Left renal pelvis (tissue), 4 donors: ENCODE data around the gene DSCAM. TPM values are rescaled to one million over a fixed set of nuclear protein-coding genes. Genes with fewer than 3 reads are reported as not detected.
A peak's percentile ranks its signal among the peaks of the same experiment; 100 is the strongest.
"Not testable (repeated sequence)": the region's sequence is repeated elsewhere in the genome, so short reads cannot be mapped to it uniquely, and the experiment has no call there.

Experiments used
- DNase-seq, 4 donors: peaks; one replicate each; pipeline ENCODE4 v3.0.0-alpha.2; 2013; ENCODE audit warnings: low read depth in 4 of 4, low spot score in 3 of 4
- polyA plus RNA-seq, 4 donors: library from polyadenylated mRNA; unstranded; fragments of 120-200 nt; gene quantifications; one replicate each; pipeline ENCODE4 v1.2.1, GENCODE V29; 2013; ENCODE audit not compliant: insufficient read length in 4 of 4

Gene DSCAM
- polyA plus RNA-seq, 4 donors, result 0.06 to 0.14 (median 0.09) TPM

DNA sequence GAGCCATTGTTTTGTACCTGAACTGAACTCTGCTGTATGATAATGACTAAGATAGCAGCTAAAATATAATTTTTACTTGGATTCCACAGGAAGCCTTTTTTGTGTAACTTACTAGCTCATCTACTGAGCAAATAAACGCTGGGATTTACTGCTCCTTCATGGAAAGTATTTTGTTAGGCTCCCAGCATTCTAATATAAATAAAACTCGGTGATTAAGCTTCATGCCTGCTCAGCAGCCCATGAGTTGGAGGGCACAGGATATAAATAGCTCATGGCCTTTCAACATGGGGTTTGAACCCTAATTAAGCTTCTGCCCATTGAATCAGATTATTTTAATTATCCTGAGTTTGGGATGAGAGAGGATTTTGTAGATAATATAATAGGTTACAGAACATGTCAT is 799.7 kb downstream of the DSCAM start:
- DNase-seq, result no peak

DNA sequence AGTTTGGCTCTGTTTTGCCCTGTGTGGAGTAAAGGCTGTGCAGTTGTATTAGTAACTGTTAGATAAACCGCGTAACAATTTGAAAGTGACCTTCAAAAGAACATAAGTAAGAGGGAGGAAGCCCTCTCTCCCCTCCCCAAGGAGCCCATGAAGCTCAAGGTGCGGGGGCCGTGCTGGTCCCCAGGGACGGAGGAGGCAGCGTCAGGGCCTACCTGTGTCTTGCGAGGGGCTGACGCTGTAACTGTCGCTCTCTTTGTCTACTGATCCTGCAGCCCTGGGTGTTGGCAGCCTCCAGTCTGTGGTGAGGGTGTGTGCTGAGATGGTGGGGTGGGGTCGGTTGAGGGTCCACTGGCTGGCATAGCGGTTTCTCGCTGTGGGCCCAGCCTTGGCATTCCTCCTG is 803.1 kb downstream of the DSCAM start:
- no peak for DNase-seq

DNA sequence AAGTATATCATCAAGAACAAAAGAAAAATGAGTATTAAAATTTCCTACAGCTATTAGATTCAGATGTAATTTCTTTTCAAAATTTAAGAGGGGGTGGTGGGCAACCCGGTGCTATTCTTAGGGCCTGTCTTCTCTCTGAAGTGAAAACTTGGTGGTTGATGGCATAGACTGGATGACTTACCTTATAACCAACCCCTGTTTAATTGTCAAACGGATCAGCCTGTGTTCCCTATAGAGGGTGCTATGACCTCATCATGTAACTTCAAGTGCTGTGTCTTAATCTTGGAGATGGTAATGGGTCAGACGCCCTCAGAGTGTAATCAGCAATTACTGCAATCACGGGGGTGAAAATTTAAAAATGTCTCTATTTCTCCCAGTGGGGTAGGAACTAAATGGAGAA is 803.5 kb downstream of the DSCAM start:
- no peak for DNase-seq

DNA sequence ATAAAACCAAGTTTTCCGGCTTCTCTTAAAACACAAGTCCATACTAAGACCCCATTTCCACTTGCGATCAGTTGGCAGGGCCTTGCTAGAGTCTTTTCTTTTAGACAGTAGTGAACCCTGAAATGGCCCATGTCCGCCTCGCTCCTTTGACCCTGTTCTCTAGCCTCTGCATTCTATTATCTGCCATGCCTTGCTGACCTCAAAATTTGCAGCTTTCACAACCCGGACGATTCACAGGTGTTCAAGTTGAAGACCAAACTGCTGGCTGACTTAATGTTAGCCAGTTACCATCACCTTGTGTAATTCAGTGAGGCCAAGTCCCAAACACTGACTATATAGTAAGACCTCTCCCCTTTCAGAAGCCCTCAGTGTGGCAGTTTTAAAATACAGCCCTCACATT is 805.5 kb downstream of the DSCAM start:
- no peak for DNase-seq

DNA sequence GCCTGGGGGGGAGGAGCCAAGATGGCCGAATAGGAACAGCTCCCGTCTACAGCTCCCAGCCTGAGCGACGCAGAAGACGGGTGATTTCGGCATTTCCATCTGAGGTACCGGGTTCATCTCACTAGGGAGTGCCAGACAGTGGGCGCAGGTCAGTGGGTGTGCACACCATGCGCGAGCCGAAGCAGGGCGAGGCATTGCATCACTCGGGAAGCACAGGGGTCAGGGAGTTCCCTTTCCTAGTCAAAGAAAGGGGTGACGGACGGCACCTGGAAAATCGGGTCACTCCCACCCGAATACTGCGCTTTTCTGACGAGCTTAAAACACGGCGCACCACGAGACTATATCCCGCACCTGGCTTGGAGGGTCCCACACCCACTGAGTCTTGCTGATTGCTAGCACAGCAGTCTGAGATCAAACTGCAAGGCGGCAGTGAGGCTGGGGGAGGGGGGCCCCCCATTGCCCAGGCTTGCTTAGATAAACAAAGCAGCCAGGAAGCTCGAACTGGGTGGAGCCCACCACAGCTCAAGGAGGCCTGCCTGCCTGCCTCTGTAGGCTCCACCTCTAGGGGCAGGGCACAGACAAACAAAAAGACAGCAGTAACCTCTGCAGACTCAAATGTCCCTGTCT is 813.7 kb downstream of the DSCAM start:
- not testable (repeated sequence) for DNase-seq

DNA sequence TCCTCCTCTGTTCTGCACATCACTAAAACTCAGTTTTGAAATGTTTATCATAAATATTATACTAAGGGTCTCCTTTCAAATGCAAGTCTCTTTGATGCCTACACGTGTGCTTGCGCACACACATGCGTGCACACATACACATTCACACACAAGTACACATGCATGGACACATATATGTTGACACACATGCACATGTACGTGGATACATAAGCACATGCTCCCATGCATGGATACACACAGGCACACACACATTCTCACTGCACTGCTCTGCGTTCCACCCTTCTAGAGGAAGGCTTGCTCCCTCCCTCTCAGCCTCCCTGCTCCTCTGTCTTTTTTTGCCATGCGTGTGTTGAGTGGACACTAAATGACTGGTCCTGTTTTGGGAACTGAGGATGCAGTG is 817.1 kb downstream of the DSCAM start:
- no peak for DNase-seq

DNA sequence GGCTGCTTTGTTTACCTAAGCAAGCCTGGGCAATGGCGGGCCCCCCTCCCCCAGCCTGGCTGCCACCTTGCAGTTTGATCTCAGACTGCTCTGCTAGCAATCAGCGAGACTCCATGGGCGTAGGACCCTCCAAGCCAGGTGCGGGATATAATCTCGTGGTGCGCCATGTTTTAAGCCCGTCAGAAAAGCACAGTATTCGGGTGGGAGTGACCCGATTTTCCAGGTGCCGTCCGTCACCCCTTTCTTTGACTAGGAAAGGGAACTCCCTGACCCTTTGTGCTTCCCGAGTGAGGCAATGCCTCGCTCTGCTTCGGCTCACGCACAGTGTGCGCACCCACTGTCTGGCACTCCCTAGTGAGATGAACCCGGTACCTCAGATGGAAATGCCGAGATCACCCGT is 818.6 kb downstream of the DSCAM start:
- not testable (repeated sequence) for DNase-seq

DNA sequence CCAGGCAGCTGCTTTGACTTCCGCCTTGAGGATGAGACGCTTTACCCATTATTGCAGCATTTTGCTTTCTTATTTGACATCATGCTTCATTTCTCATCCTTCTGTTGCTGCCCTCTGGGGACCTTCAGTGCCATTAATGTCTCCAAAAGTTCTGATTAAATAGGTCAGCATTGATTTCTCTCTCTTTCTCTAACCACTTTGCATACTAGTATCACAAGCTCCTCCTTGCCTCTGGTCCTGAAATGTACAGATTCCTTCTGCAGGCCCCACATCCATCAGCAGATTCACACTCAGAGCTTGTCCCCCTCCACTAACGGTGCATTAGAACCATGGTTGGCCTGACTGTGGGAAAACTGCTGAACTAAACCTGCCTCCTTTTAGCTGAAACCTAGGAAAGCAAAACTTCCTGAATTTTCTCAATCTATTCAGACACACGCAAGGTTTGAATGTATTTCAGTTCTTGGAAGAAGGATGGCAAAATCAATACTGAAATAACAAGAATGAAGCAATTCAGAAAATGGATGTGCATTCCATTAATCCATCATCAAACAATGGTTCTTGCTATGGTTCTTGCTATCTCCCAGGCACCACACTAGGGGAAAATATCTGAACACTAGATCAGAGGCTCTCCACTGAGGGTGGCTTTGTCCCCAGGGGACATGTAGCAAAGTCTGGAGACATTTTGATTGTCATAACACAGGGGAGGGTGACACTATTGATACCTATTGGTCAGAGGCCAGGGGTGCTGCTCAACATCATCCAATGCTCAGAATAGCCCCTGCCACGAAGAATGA is 825.2 kb downstream of the DSCAM start:
- DNase-seq, result no peak

DNA sequence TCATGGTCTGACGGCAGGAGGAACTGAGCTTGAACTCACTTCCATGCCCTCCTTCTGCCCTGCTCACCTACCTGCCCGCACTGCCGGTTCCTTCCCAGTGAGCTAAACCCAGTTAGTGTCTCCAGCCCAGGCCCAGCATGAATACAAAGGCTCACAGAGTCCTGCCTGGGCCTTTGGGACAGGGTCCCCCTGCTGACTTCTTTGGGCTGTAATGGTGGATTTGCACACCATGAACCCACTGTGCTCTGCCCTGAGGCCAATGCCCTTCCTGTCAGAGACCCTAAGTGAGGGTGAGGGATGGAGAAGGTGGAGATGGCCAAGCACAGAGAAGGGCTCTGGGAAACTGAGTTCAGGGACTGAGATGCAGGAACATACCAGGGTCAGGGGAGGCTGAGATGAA is 826.3 kb downstream of the DSCAM start:
- DNase-seq, result no peak

DNA sequence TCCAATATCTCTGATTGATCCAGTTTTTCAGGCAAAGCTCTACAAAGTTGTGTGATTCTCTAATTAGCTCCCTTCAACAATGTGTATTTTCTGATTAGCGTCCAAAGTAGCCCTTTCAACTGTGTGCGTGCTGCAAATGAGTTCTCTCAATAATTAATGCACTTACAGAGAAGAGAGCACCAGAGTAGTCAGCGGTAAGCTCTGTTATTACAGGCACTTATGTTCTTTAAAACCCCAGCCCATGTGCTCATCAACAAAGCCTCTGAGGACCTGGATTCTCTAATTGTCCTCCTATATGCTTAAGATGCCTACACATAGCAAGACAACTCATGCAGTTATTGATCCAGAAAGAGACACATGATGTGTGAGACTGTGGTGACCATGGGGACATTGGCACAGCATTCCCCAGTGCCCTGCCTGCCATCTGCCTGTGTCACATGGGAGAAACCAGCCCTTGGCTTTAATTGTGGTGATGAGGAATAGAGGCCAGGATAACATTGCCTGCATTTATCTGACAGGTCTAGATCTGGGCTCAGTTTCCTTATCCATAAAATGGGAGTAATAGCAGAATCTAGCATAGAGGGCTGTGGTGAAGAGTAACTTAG is 828.0 kb downstream of the DSCAM start:
- DNase-seq, result no peak

DNA sequence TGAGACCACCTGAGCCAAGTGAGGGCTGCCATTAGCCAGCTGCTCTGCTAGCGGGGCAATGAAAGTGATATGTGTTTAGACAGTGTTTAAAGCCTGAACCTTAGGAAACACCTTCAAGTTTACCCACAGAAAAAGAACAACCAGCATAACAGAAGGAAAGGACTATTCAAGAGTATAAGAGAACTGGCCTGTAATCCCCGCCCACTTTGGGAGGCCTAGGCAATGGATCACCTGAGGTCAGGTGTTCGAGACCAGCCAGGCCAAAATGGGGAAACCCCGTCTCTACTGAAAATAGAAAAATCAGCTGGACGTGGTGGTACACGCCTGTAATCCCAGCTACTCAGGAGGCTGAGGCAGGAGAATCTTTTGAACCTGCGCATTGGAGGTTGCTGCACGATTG is 830.3 kb downstream of the DSCAM start:
- no peak for DNase-seq

DNA sequence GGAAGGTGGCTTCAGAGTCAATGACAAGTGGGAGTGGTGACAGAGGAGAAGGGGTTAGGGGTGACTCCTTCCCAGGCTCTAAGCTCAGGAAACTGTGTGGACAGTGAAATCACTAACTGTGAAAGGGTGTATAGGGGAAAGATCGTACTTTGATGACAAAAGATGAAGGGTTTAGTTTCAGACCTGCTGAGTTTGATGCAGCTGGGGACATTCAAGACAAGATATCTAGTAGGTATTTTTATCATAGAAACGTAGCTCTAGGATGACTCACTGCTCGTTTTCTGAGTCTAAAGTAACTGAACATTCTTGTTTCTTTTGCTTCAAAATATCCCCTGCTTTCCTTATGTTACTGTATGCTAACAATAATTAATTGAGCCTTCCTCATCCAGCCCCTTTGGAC is 830.7 kb downstream of the DSCAM start:
- DNase-seq, result no peak

DNA sequence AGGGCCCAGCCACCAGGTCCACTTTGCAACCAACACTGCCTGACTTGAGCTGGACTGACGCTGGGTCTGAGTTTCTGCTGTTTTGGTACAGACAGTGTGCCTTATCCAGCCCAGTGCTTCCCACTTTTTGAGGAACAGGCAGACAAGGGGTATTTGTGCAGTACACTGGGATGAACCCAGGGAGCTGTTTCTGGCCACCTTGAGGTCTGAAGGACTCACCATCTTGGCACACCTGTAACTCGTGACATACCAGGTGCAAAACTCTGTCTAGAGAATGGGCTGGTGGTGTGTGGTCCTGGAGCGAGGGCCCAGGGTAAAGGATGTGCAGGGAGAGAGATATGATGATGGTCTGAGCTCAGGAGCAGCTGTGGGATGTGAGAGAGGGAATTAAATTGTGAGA is 831.1 kb downstream of the DSCAM start:
- no peak for DNase-seq

DNA sequence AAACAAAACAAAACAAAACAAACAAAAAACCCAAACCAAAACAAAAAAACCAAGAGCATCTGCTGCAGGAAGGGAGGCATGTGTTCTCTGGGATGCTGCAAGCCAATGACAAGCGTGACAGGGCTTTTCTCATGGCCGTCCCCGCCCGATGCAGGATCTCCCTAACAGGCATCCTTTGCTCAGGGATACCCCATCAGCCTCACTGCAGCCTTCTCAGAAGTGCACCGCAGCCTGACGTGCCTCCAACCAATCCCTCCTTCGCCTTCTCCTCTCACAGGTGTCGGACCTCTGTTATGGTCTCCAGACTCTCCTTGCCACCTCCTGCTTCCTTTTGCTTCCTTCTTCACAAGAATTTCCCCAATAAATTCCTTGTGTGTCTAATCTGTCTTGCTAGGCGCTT is 832.6 kb downstream of the DSCAM start:
- no peak for DNase-seq

DNA sequence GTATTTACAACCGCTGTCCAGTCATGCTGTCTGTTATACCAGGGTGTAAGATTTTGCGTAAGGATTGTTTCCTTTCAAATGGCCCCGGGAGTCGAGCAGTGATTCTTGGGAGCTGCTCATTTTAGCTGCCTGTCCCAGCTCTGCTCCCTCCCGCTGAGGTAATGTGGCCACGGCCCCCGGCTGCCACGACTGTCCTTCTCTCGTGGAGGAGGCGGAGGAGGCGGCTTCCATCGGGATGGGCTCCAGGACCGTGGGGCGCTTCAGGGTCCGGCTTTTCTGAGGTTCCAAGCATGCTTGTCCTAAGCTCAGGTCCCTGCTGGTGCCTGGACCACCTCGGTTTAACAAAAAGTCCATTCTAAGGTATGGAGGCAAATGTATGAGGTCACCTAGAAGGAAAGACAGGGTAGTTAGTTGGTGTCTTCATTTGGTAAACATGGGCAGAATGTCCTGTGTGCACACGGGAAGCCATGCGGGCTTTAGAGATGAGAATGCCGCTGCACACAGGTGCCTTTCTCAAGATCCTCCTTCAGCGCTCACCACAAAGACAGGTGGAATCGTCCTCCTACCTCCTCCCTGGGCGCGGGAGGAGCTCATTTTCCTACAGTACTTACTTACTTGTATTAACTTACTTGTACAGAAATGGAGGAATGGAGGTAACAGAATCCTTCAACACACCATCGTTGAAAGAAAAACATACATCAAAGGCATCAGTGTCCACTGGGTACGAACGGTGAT is 833.8 kb downstream of the DSCAM start:
- DNase-seq, result no peak

DNA sequence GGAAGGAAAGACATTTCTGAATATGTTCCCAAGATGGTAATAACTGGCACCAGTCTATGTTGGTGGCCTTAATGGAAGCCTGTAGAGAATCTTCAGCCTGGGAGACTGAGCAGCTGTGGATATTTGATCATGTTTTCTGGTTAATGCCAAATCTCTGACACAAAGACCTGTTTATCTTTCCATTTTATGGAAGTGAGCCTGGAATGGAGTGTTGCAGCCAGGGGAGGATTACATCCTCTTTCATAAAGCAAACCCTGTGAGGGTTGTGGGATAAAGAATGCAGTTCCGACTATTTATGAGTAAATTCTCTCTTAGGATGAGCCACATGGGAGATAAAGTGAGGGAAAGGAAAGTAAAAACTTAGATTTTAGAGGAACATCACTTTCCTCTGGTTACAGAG is 835.6 kb downstream of the DSCAM start:
- DNase-seq, result no peak

DNA sequence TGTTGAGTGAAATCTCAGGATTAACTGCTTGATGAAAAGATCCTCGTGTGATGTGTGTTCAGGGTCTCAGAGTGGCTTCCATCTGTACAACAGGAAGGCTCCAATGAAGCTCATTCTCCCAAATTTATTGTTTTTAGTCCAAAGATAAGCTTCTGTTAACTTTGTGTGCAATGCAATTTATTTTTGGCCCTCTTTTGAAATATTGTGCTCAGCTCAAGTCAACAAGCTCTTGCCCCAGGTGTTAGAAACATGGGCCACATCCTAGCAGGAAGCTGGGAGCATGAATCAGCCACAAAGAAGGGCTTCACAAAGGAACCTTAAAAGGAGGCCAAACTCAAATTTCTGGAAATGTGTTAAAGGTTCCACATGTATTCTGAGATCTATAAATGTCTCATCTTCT is 844.0 kb downstream of the DSCAM start:
- DNase-seq, result no peak

DNA sequence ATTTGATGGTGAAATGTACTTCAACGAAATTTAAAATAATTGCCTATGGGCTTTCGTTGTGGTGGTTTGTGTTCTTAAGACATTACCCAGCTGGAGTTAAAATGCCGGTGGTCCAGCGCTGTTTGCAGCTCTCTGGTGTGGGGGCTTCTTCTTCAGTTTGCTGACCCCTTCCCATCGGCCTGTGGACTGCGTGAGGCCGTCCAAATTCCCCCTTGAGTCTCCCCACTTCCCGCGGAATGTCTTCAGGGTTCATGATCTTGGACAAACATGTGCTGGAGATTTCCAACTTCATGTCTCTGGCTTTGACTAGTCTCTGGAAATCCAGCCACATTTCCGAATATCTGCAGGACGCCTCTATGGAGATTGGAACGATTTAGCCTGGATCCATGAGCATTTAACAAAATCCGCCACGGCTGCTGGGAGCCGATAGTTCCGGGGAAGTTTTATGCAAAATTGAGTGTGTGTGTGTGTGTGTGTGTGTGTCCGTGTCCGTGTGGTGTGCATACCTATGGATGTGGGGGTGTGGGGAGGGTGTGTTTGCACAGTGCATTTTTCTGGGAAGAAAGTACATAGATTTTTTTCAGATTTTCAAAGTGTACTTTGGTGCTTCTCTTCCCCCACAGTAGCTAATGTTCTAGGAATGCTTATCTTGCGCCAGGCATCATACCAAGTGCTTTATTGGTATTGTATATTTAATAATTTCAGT is 862.5 kb downstream of the DSCAM start:
- DNase-seq, result peak; percentile 49 to 65 (median 60)

DNA sequence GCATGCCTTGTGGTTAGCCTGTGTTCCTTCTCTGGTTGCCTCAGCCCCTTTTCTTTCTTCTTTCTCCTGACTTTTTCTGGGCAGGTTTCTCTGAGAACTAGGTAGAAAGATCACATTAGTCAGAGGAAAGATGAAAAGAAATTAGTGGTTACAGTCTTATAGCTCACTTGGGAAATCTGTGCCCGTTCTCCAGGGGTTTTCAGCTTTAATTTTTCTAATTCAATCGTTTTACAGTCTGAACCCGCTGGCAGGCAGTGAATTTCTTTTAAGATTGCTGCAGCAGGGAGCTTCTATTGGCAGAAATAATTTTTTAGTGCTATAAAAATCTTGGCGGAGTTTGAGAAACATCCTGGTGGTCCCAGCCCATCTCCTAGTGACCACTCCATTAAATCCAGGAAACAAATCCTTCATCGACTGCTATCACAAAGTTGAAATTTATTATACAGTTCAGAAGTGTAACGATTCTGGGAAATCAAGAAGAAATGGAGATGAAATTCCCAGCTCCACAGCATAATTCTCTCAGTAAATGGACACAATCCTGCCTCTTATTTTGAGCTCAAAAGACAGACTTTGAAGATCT is 866.6 kb downstream of the DSCAM start:
- DNase-seq, result peak in 1 of 4 donors; percentile 22

DNA sequence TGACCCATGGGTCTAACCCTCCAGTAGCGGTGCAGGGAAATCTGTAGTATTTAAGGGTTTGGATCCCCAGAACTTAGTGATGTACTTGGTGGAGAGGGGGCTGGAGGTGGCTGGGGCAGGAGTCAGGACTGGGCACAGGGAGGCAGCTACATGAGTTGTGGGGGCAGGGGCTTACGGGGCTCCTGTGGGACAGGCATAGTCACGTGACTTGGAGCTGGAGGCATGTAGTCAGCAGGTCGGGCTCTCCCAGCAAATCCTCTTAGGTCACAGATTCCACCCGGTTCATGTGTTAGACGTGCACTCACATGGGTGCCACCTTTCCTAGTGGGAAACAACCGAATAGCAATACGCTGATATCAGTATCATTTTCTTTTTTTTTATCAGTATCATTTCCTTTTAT is 867.6 kb downstream of the DSCAM start:
- no peak for DNase-seq
